Measurements from ENCODE around the gene FRMD4A.
A peak's percentile ranks its signal among the peaks of the same experiment; 100 is the strongest.

FRMD4A gene

DNA sequence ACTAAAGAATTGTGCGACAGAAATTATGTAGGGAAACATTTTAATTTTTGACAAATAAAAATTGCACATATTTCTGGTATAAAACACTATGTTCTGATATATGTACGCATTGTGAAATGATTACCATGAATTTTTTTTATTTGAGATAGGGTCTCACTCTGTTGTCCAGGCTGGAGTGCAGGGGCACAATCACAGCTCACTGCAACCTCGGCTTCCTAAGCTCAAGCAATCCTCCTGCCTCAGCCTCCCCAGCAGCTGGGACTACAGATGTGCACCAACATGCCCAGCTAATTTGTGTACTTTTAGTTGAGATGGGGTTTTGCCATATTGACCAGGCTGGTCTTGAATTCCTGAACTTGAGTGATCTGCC lies 149.2 kb downstream of the FRMD4A start:
- DNase-seq = no peak

DNA sequence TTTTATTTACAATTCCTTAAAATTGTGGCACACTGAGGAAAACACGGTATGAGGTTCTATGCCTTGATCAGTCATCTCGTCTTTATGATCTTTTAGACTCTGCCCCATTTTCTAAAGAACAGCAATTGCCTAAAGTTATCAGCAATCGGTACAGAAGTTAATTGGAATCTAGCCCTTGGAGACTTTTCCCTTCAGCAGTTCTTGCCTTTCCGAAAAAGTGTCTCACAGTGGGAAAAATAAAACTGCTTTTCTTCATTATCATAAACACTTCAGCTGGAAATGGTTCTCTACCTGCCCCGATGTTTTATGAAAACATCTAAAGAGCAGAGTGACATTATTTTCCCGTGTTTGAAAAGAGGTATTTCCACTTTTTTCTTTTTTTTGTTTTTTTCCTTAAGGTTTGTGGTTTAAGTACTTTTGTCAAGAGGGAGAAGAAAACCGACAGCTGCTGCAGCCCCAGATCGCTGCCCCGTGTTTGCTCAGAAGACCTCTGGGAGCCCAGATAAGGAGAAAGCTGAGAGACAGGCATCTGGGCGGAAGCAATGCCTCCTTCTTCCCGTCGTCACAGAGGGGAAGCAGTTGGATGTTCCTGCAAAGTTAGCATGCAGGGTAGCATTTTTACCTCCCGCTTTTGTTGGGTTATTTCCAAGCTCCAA lies 149.7 kb downstream of the FRMD4A start:
- DNase-seq = no peak

DNA sequence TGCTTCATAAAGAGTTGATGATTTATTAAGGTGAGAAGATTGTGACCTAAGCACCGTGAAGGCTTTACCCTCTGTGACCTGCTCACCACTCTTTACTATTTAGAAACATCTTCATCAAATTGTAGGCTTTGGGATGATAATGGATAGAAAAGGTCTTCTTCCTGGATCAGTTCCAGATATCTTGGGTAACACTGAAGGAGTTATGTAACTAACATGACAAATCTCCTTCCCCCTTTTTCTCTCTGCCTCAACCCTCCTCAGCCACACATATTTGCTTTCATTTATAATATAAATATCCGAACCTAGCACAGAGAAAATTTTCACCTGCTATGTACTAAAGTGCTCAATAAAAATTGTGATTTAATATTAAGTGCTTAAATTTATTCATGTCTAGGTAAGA lies 151.5 kb downstream of the FRMD4A start:
- no peak for DNase-seq

DNA sequence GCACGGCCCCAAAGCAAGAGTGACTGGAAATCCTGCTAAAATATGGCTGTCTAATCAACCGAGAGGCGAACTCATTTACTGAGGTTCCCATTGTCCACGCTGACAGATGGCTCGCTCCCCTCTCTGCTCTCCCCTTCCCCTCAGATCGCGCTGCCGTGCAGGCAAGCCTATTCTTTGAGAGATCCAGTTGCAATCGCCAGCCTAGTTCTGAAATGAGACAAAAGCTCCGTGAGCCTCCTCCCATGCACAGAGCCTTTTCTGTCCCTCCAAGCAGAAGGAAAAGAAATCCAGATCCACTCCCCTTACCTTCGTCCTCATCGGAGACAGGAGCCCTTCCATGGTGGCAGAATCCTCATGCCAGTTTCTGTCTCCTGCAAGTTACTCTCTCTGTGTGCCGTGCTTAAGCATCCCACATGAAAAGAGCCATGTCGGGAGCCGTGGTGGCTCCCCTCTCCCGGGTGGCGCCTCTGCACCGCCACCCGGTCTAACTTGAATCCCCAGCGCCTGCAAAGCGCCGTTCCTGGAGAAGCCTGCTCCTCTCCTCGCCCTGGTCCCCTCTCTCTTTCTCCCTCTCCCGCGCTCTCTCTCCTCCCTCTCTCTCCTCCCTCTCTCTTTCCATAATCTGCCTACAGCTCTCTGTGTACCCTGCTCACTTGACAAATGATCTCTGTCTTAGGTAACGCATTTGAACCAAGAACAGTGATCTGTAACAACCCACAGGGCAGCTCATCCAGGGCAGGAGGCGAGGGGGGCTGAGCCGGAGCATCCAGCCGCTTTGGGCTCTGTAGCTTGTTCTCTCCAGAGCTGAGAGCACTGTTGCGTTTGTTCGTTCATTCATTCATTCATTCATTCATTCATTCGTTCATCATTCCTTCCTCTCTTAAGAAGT lies 156.8 kb downstream of the FRMD4A start:
- DNase-seq = peak in 1 of 2 donors; percentile 24

DNA sequence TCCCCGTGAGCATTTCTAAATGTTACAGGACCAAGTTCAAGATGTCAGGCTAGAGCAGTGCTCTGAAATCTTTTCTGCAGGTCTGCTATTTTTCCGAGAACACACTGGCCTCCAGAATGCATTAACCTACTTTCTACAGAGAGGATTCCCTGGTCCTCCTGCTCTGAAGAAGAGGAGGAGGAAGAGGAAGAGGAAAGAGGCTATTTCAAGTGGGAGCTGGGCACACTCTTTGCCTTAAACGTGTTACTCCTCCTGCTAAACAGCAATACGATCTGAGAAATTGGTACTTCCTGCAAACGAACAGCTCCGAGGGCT lies 157.4 kb downstream of the FRMD4A start:
- DNase-seq = no peak

DNA sequence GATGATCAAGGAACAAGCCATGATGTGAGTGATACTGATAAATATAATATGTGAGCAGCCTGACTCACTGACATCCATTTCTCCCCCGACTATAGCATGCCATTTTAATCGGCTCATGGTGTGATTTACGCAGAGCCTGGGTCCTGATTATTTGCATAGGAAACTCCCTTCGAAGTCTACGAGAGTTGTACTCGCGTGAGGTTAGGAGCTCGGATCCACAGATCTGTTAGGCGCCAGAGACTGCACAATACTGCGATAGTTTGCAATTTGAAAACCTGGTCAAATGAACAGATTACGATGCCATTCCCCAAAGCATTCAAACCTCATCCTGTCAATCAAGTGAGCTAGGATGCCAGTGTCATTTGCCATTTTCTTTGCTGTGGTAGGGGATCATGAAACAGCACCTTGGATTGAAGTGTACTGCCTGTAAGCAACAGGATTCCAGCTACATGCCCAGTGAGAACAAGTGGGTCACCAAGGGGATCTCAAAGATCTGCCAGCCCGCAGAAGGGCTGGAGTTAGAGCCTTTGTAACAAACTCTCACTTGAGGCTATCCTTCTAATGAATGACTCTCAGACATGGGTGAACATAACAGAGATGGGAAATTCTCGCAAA lies 158.3 kb downstream of the FRMD4A start:
- DNase-seq = no peak

DNA sequence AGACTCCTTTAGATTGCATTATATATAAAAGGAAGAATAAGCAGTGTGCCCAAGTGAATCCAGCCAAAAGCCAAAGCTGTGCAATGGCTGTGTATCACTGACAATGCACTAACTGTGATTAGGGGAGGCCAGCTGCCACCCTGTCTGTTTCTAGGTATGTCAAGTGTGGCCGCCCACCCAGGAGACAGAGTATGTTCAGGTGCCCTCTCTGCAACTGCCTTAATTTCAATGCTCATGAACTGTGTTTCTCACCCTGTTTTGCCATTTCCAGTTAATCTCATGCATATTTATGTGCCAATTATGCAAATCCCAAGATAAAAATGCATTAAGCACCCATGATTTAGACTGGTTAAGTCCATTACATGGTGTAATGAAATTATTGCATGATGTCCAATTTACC lies 159.4 kb downstream of the FRMD4A start:
- DNase-seq = no peak

DNA sequence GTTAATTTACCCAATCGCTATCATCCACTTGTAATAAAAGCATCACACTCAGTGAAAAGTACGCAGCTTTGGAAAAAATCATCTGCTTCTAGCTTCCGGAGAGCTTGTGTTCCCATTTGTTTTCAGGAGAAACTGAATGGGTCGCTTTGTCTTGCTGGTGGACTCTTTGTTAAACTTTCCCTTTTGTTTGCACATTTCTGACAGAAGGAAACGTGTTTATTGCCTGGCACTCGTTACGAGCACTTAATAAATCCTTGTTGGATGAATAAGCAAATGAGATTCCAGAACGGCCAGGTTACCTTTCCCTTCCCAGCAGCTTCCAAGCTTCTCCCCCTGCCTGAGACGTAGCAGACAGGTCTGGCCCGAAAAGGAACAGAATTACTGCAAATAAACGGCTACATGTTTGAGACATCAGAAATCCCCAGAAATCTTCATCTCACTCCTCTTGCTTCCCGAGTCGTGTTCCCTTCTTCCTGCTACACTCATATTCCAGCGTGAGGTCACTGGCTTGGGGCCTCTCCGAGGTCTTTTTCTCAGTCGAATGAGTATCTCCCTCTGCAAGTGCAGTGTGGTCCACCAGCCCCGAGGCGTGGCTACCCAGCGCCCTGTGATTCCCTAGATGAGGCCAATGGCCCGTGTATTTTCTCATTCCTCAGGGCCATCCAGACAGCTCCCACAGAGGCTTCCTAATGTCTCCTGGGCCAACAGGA lies 167.2 kb downstream of the FRMD4A start:
- no peak for DNase-seq

DNA sequence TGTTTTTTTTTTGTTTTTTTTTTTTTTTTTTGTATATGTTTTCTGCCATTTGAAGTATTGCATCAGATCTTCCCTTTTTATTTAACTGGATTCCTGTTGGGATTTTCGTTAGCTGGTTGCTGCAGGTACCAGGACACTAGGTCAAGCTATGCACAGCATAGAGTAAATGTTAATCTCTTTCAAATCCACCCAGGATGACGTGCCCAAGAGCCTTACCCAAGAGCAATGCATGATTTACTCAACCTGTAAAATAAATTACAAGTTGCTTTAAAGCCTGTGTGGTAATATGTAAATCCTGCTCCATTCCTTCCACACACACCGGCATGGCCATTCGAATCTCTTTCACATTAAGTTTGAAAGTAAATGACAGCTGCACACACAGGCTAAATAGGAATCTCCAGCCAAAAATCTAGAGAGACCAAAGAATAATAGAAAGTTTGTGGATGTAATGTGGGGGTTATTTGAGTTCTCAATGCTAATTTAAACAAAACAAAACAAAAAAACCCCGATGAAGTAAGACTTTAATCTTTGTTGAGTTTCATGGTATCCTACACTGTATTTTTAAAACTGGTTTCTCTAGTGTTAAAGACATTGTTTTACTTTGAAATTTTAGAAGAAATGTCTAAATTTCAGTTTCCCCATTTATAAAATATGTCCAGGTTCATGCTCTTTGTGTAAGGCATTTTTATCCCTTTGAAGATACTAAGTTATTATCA lies 167.9 kb downstream of the FRMD4A start:
- DNase-seq = no peak

DNA sequence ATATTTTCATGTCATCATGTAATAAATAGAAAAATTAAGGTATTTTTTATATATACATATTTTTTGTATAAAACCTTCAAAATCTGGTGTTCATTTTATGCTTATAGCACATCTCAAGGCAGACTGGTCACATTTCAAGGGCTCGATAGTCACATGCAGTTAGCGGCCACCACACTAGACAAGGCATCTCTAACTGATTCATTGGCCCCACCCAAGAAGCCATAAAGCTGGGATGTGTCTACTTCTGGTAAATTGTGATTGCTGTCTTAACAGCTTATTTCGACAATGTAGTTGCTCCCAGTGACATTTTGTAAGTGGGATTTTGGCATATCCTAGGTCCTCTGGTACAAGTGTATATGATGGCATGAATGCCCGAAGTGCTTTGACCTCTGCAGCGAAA lies 168.7 kb downstream of the FRMD4A start:
- no peak for DNase-seq

DNA sequence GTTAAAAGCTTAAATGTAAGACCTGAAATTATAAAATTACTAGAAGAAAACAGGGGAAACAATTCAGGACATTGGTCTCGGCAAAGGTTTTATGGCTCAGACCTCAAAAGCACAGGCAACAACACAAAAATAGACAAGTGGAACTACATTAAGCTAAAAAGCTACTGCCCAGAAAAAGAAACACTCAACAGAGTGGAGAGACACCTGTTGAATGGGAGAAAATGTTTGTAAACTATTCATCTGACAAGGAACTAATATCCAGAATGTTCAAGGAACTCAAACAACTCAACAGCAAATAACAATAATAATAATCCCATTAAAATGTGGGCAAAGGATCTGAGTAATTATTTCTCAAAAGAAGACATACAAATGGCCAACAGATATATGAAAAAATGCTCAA lies 170.4 kb downstream of the FRMD4A start:
- DNase-seq = no peak

DNA sequence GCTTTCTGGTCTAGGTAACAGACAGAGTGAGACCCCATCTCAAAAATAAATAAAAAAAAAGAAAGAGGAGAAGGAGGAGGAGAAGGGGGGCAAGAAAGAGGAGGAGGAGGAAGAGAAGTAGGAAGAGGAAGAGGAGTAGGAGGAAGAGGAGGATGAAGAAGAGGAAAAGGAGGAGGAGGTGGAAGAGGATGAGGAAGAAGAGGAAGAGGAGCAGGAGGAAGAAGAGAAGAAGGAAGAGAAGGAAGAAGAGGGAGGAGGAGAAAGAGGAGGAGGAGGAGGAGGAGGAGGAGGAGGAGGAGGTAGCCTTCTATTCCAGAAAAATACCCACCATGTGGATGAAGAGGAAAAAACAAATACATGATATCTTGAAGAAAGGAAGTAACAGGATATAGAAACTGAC lies 172.1 kb downstream of the FRMD4A start:
- no peak for DNase-seq

DNA sequence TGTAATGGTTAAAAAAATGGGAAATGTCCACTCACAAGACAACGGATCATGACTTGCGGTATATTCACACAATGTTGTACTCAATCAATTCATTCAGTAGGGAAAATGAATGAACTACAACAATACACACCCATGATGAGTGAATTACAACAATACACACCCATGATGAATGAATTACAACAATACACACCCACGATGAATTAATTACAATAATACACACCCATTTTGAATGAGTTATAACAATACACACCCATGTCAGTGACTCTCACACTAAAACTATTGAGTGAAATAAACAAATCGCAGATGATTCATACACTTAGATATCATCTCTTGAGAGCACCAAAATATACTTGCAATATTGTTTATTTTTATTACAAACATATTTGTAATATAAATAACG lies 174.6 kb downstream of the FRMD4A start:
- no peak for DNase-seq

DNA sequence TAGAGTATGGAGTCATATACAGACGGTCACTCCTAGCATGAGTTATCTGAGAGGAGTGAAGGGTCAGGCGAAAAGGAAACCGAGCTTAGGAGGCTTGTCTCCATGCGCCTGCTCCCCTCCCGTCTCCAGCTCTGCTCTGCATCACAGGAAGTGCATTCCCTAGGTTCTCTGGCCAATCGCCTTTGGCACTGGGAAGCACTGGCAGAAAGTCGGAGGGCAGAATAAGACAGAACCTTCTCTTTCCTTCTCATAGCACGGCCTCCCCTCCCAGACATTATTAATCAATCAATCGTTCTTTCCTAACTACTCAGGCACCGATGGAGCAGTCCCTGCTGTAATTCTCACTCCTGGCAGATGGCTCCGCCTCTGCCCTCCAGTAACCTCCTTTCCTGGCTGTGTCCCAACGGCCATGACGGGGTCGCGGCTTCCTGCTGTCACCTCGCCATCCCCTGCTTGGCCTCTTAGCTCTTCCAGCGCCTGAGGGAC lies 177.1 kb downstream of the FRMD4A start:
- no peak for DNase-seq

DNA sequence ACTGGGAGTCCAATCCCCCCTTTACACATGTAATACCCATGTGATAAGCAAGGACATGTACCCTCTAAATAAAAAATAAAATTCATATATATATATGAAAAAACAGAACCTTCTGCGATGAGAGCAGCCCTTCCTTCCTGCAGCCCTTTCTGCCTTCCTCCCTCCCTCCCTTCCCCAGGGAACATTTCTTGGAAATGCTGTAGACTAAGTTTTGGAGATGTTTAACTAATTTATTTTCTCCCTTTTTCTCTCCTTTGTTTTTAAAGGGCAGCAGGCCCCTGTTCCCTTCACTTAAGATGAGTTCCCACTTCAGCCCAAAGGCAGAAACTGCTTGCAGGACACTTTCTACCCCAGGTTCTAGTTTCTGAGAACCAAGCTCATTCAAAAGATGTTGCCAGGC lies 179.2 kb downstream of the FRMD4A start:
- DNase-seq = no peak

DNA sequence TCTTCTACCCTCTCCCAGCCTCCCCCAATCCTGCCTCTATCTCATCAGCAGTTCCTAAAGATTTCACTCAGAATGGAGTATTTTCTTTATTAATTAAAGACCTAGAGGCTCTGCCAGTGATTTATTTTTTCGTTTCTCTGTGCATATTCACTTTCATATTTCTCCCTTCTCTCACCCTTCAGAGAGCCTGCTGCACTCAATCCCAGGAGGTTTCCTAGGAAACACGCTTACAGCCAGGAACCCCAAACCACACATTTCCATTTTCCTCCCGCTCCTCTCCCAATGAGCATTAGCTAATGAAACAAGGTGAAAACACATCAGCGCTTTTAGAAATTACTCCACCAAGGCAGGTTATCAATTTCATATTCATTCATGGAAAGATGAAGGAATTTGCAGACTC lies 180.2 kb downstream of the FRMD4A start:
- no peak for DNase-seq

DNA sequence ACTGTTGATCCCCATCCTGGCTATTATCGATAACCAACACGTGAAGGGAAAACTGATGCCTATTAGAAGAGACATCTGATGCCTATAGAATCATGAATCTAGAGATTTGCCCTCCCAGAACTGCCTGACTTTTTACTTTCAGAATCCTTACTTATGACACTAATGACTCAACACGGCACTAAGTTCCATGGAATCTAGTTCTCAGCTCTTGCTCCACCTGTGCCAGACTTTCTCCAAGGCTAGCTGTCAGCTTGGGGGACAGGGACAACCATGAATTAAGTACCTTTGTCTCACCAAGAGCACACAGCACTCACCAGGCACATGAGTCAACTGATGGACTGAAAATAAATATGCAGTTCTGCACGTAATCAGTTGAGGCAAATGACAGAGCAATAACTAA lies 184.2 kb downstream of the FRMD4A start:
- DNase-seq = no peak

DNA sequence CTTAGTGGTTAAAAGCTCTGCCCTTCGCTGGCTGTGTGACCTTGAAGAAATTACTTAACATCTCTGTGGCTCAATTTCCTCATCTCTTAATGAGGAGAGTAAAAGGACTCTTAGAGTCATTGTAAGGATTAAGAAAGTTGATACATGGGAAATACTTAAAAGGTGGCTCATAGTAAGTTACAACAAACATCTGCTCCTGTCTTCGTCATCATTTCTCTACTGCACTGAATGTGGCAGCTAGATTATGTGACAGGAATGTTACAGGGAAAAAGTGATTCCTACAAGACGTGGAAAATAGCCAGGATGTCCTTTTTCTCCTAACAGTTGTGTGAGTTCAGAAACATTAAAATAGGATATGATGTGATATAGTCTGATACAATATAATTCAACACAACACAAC lies 184.7 kb downstream of the FRMD4A start:
- no peak for DNase-seq

DNA sequence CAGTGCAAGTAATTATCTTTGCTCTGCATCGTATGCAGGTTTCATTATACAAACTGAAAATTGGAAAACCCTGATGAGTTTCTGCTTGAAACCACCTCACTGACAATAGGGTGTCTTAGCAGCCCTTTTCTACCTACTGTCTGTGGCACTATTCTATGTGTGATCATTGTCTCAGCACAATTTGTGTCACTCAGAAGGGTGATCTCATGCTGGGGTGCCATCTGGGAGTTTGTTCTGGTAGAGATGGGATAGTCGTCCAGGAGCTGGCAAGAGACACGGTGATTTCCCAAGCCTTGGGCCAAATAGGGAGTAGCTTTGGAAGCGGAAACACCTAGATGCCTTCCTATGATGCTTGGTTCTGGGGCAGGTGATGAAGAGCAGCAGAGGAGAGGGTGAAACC lies 186.3 kb downstream of the FRMD4A start:
- DNase-seq = no peak

DNA sequence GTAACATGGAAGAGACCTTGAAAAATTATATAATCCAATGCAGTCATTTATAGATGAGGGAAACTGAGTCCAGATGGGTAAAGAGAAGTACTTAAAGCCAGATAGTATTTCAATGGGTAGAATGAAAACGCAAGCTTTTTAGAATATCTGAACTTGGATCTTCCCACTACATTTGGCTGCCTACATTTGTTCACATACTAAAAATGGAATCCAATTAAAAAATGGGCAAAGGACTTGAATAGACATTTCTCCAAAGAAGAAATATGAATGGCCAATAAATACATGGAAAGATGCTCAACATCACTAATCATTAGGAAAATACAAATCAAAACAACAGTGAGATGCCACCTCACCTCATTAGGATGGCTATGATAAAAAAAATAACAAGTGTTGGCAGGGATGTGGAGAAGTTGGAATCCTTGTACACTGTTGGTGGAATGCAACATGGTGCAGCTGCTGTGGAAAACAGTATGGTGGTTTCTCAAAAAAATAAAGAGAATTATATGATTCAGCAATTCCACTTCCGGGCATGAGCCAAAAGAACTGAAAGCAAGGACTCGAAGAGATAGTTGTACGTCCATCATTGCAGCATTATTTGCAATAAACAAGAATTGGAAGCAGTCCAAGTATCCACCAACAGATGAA lies 188.0 kb downstream of the FRMD4A start:
- DNase-seq = no peak

DNA sequence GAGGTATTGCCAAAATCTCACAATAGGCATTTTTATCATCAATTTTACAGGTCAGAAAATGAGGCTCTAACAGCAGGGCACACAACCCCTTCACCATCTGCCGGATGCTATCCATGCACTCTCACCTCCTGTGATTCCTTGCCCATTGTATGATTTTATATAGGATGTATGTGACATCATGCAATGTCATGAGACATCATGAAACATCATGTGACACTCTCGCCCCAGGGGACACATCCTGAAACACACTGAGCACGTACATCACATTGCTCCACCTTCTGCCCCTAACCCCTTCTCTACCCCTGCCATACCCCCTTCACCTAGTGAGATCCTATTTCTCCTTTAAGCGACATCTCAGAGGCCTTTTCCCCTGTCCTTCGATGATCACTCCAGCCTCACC lies 189.4 kb downstream of the FRMD4A start:
- no peak for DNase-seq

DNA sequence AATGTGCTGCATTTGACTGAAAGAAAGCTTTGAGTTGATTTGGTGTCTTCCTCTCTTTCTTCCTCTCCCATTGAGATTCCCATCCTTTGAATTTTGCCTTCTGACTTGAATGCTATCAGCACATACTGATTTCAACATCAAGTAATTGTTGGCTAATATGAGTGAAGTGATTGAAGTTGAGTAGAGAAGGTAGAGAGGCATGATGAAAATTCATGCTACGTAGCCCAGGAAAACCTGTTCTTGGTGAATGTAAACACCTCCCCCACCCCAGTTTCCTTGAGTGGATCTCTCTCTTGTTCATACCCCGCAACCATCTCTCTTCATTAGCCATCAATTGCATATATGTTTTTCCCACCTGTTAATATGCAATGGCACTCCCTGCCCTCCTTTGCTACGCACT lies 193.3 kb downstream of the FRMD4A start:
- DNase-seq = no peak
